ENCODE measurements around the gene DCAF16. TPM values are rescaled to one million over a fixed set of nuclear protein-coding genes. Genes with fewer than 3 reads are reported as not detected.
A peak's percentile ranks its signal among the peaks of the same experiment; 100 is the strongest.

DCAF16 gene
- total RNA-seq, 1 donor from 2014 or later, result 18.7 TPM

- peak; percentile 32 for TF ChIP-seq CTCF (IDR thresholded peaks at IDR 0.05; ENCODE audit: insufficient read depth, low read length, poor library complexity, severe bottlenecking)
- DNase-seq (ENCODE audit: low read depth), result no peak
- Histone ChIP-seq H3K4me3 (ENCODE audit: low read depth, low read length) (no peak overlapping the region), H3K36me3 (ENCODE audit: control insufficient read depth, insufficient read depth, low read length) (no peaks in the 10 kb centered on the region), H3K27me3 (ENCODE audit: control insufficient read depth, insufficient read depth, low read length) (no peaks in the 10 kb centered on the region)
Observed at GRCh38 chr4:17762726-17763125, 47.8 kb downstream of the DCAF16 start.

- no peaks in the 10 kb centered on the region for H3K27me3 ChIP-seq (ENCODE audit: control insufficient read depth, insufficient read depth, low read length)
- H3K36me3 ChIP-seq (ENCODE audit: control insufficient read depth, insufficient read depth, low read length), result no peaks in the 10 kb centered on the region
- no peak overlapping the region for H3K4me3 ChIP-seq (ENCODE audit: low read depth, low read length)
- no peak for DNase-seq (ENCODE audit: low read depth)
- TF ChIP-seq CTCF (IDR thresholded peaks at IDR 0.05; ENCODE audit: insufficient read depth, low read length, poor library complexity, severe bottlenecking), result no peak
Observed at GRCh38 chr4:17761062-17761461, 49.5 kb downstream of the DCAF16 start.

- no peak overlapping the region for H3K4me3 ChIP-seq (ENCODE audit: low read depth, low read length)
- H3K27me3 ChIP-seq (ENCODE audit: control insufficient read depth, insufficient read depth, low read length), result no peaks in the 10 kb centered on the region
- no peaks in the 10 kb centered on the region for H3K36me3 ChIP-seq (ENCODE audit: control insufficient read depth, insufficient read depth, low read length)
- no peak for DNase-seq (ENCODE audit: low read depth)
- no peak for TF ChIP-seq CTCF (IDR thresholded peaks at IDR 0.05; ENCODE audit: insufficient read depth, low read length, poor library complexity, severe bottlenecking)
Observed at GRCh38 chr4:17760626-17761025, 49.9 kb downstream of the DCAF16 start.

- no peak for DNase-seq (ENCODE audit: low read depth)
- Histone ChIP-seq H3K27me3 (ENCODE audit: control insufficient read depth, insufficient read depth, low read length) (no peaks in the 10 kb centered on the region), H3K36me3 (ENCODE audit: control insufficient read depth, insufficient read depth, low read length) (no peaks in the 10 kb centered on the region), H3K4me3 (ENCODE audit: low read depth, low read length) (no peak overlapping the region)
- no peak for TF ChIP-seq CTCF (IDR thresholded peaks at IDR 0.05; ENCODE audit: insufficient read depth, low read length, poor library complexity, severe bottlenecking)
Observed at GRCh38 chr4:17758485-17758884, 52.1 kb downstream of the DCAF16 start.

GRCh38 chr4:17757621-17758020 is 52.9 kb downstream of the DCAF16 start:
- no peaks in the 10 kb centered on the region for H3K36me3 ChIP-seq (ENCODE audit: control insufficient read depth, insufficient read depth, low read length)
- no peak for TF ChIP-seq CTCF (IDR thresholded peaks at IDR 0.05; ENCODE audit: insufficient read depth, low read length, poor library complexity, severe bottlenecking)

GRCh38 chr4:17753646-17754045 is 56.9 kb downstream of the DCAF16 start:
- H3K4me3 ChIP-seq (ENCODE audit: low read depth, low read length), result no peak overlapping the region
- TF ChIP-seq CTCF (IDR thresholded peaks at IDR 0.05; ENCODE audit: insufficient read depth, low read length, poor library complexity, severe bottlenecking), result no peak
- H3K27me3 ChIP-seq (ENCODE audit: control insufficient read depth, insufficient read depth, low read length), result no peaks in the 10 kb centered on the region
- no peaks in the 10 kb centered on the region for H3K36me3 ChIP-seq (ENCODE audit: control insufficient read depth, insufficient read depth, low read length)
- DNase-seq (ENCODE audit: low read depth), result no peak

More at GRCh38 chr4:17757621-17758020, 52.9 kb downstream of the DCAF16 start:
- no peak for DNase-seq (ENCODE audit: low read depth)
- no peak overlapping the region for H3K4me3 ChIP-seq (ENCODE audit: low read depth, low read length)
- H3K27me3 ChIP-seq (ENCODE audit: control insufficient read depth, insufficient read depth, low read length), result no peaks in the 10 kb centered on the region

All from kidney epithelial cell (primary cell).